GM18519 (cell line): ENCODE data around the gene RIN1.
"Not testable (repeated sequence)": the region's sequence is repeated elsewhere in the genome, so short reads cannot be mapped to it uniquely, and the experiment has no call there.

Experiments used
- ATAC-seq: cut with Tn5 transposase; IDR thresholded peaks from one replicate; pipeline ENCODE4 v1.9.1; 2021; ENCODE audit warnings: mild to moderate bottlenecking, moderate library complexity; ENCODE audit not compliant: unreplicated experiment, low FRiP score

RIN1 gene

GRCh38 chr11:66336234-66337102 is at the start of gene RIN1:
Gene RIN1 (minus strand): TSS chr11:66336434. CDS start chr11:66336402, 32 bp downstream.
- ATAC-seq = no peak

DNA sequence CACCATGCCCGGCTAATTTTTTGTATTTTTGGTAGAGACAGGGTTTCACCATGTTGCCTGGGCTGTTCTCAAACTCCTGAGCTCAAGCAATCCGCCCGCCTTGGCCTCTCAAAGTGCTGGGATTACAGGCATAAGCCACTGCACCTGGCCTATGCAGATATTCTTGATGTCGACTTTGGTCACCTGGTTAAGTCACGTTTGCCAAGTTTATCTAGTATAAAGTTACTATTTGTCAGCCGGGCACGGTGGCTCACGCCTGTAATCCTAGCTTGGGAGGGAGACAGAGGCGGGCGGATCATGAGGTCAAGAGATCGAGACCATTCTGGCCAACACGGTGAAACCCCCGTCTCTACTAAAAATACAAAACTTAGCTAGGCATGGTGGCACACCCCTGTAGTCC is 48.1 kb upstream of the RIN1 start:
- ATAC-seq = not testable (repeated sequence)

DNA sequence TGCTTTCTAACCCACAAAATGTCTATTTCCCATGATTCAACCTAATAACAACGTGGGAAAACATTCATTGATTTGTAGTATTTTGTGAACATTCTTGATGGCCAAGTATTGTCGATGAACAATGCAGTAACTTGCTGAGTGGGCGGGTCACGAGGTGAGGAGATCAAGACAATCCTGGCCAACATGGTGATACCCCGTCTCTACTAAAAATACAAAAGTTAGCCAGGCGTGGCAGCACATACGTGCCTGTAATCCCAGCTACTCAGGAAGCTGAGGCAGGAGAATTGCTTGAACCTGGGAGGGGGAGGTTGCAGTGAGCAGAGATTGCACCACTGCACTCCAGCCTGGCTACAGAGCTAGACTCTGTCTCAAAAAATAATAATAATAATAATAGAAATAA is 44.0 kb upstream of the RIN1 start:
- ATAC-seq = not testable (repeated sequence)

- ATAC-seq = not testable (repeated sequence)
Observed at GRCh38 chr11:66373690-66374287, 37.6 kb upstream of the RIN1 start.

- ATAC-seq = no peak
Observed at GRCh38 chr11:66373265-66373664, 37.0 kb upstream of the RIN1 start.

DNA sequence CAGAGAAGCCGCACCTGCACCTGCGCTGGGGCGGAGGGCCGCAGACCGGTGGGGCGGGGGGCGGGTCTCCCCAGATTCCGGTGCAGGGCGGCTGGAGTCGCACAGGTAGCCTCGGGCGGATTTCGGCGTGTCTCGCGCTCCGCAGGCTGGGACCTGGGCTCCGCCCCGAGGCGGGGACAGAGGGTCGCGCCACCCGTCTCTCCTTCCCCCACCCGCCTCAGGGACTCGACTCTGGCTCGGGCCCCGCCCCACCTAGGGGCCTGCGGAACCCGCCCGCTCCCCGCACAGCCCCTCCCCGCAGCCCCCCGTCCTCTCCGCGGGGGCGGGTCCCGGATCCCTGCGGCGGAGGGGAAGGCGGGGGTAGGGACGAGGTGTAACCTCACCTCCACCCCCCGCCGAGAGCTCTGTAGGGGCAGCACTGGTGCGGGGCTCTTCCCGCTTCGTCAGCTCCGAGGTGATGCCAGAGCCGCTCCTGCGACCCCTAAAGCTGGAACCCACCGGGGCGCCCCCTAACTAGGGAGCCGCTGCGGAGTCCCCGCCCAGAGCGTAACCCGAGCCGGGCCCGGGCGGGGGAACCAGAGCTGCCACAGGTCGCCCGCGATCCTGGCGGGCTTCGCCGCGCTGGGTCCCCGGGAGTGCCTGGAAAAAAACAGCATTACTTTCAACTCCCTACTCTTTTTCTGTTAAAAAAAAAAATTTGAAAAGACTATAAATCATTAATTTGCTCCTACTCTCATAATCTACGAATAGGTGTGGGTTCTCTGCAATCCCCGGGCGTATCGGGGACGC is 35.6 kb upstream of the RIN1 start, which contains the start of gene SLC29A2:
TSS of gene SLC29A2 (minus strand) at position 134 of the 789 bp plus-strand sequence. CDS start 169 bp downstream, outside the sequence.
- ATAC-seq = no peak

DNA sequence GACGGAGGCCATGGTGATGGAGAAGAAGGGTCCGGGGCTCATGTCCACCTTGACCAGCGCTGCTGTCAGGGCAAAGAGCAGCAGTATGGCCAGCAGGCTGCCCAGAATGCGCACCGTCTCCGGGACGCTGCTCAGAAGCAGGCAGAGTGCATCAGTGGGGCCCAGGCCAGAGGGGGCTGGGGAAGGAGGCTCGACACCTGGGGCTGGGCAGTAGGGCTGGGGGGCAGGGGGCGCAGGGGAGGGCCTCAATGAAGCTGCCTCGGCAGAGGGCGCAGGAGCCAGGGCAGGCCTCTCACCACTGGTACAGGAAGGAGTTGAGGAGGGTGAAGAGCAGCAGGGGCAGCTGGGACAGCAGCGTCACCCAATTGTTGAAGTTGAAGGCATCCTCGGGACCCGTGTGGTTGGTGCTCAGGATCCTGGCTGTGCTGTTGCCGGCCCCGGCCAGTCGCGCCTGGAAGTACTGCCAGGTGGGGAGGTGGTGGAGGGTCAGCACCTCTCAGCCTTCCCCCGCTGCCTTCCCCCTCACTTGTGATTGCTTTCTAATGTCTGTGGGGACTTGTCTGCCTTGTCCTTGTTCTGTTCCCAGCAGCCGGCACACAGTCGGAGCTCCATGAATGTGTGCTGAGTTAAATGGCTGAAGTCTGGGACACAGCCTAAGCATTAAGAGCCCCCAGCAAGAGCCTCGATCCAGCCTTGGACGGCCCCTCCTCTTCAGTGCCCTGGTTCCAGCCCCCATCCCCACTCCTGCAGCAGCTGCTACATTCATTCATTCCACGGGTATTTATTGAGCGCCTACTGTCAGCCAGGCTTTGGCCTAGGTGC is 33.0 kb upstream of the RIN1 start:
- no peak for ATAC-seq

DNA sequence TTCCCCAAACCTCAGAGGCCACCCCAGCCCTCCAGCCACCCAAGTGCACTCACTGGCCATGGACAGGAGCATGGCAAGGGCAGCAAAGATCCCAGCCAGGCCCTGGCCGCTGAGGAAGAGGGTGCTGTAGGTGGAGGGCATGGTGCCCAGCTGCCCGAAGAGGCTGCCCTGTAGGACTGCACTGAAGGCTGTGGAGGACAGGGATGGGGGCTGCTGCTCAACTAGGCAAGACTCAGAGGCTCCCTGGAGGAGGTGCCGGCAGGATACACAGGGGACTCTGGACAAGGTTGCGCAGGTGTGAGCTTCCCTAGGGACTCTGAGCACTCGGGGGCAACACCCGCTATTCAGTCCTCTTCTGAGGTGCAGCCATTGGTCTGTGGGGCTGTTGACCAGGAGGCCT is 32.2 kb upstream of the RIN1 start:
- no peak for ATAC-seq

GRCh38 chr11:66367561-66368312 is 31.5 kb upstream of the RIN1 start:
- no peak for ATAC-seq

DNA sequence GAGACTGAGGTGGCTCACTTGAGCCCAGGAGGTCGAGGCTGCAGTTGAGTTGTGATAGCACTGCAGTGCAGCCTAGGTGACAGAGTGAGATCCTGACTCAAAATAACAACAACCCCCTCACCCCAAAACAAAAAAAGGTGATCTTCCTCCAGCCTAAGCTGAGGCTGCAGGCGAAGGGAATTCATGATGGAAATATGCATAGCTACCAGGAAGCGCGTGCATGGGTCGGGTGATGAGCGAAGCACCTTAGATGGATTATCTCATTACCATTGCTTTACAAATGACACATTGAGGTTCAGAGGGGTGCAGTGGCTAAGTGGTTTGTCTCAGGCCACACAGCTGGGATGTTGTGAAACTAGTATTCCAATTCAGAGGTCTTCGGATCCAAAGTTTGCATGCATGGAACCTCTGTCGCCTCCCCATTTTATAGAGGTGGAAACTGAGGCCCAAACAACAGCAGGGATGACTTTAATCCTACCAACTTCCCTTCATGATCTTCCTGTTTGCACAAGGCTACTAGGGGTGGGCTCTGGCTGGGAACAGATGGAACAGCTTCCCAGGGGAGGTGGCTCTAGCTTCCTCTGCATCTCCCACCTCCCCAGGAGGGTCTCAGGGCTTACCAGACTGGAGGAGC is 30.7 kb upstream of the RIN1 start:
- ATAC-seq = no peak

DNA sequence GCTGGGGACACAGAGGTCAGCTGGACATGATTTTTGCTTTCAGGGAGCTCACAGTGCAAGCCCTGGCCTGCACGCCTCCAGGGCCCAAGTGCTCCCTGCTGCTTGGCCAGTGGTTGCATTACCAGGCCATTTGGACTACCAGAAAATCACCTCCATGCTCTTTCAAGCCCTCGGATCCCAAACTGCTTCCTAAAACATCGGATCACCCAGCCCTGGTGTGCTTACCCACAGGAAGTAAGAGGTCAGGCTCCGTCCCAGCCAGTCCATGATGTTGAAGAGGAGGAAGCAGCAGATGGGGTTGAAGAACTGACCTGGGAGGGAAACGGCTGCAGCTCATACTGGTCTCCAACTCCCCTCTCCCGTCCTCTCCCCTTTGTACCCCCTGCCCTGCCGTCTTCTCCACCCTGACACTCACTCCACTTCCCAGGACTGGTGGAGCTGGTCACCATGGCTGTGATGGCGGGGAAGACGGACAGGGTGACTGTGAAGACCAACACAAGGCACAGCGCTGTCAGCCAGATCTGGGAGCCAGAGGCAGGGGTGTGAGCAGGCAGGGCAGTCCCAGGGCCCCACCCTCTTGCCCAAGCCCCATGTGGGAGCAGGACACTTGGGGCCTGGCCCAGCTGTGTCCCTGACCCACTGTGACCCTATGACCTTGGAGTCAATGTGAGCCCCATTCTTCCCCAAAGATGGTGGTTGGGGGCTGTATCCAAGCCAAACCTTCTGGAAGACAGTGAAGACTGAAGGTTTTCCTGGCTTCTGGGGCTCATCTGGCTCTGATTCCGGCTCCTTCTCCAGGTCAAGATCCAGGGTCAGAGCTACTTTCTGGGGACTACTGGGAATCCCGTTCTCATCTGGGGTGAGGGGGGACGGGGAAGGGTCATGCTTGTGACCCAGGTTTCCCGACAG is 29.7 kb upstream of the RIN1 start:
- ATAC-seq = no peak

DNA sequence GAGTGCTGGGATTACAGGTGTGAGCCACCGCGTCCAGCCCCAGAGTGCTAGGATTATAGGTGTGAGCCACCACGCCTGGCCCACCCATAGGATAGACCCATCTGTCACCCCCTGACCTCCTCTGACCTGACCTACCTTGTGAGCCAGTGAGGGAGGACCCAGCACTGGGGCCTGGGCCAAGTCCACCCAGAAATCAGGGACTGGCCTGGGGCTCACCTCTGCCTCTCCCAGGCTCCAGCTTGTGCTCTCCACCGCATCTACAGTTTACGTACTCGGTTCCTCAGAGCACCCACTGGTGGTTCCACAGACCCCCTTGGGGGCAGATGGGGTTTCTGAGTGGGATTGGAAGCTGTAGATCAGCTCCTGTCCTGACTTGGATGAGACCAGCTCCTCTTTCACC is 28.9 kb upstream of the RIN1 start:
- no peak for ATAC-seq

GRCh38 chr11:66363805-66364535 is 27.7 kb upstream of the RIN1 start:
- ATAC-seq = no peak

GRCh38 chr11:66363187-66363601 is 27.0 kb upstream of the RIN1 start:
- no peak for ATAC-seq

DNA sequence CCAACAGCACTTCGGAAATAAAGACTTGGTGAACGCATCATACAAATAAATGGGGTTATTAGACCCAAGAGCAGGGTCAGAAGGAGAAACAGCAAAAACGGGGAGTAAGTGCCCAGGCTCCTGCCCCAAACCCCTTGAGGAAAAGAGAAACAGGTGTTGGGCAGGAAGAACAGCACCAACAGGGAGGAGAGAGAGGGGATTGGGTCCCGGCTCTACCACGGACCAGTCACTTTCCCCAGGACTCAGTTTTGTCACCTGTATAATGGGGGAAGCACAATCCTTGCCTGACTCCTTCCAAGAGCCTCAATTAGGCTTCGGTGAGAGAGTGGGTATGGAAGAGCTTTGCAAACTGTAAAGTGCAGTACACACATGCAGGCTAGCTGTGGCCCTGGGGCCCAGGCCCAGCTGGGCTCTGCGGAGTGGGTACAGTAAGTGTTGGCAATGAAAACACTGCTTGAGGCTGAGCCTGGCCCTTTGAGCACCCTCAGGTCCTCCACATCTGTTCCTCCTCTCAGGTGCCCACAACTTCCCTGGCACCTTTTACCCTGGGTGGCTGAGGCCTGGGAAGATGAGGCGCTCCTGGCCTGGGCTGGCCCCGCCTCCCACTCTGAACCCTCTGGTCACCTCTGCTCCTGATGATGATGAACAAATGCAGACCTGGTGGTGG is 26.4 kb upstream of the RIN1 start:
- no peak for ATAC-seq

DNA sequence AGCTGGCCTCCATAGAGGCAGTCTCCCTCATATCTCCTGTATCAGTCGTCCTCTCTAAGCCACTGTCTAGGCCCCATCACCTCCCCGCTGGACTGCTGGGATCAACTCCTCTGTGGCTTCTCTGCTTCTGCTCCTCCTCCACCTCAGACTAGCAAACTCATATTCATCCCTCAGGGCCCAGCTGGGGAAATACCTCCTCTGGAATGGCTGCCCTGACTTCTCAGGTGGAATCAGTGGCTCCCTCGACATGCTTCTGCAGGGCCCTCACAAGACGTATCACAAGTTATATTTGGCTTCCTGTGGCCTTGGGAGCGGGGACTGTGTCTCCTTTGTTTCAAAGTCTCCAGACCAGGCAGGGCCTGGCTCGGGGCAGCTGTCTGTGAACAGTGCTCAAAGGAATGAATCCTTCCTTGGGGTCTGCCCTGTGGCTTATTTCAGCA is 25.3 kb upstream of the RIN1 start:
- ATAC-seq = no peak
